GM13977 (cell line): Measurements from ENCODE around the gene DPH6.

ENCODE experiments used
- DNase-seq: peaks from one replicate; pipeline ENCODE4 v3.0.0; 2012; ENCODE audit warnings: low spot score
- in situ Hi-C: fragments of 300-500 bp; cut with MboI; formaldehyde crosslinking; loops from one replicate; pipeline ENCODE4 v1.12.0; 2022; ENCODE audit warnings: low sequenced_read_pairs, low pct_unique_long_range_greater_than_20kb, mixed read lengths, inconsistent platforms; ENCODE audit not compliant: unreplicated experiment
- TF ChIP-seq, protein P1 (sequence below): IDR thresholded peaks from 2 replicates; pipeline ENCODE4 v1.5.1; 2012; ENCODE audit warnings: mild to moderate bottlenecking, control low read depth; ENCODE audit not compliant: insufficient read depth; ENCODE audit errors: extremely low read depth, missing control alignments

Gene DPH6

DNA sequence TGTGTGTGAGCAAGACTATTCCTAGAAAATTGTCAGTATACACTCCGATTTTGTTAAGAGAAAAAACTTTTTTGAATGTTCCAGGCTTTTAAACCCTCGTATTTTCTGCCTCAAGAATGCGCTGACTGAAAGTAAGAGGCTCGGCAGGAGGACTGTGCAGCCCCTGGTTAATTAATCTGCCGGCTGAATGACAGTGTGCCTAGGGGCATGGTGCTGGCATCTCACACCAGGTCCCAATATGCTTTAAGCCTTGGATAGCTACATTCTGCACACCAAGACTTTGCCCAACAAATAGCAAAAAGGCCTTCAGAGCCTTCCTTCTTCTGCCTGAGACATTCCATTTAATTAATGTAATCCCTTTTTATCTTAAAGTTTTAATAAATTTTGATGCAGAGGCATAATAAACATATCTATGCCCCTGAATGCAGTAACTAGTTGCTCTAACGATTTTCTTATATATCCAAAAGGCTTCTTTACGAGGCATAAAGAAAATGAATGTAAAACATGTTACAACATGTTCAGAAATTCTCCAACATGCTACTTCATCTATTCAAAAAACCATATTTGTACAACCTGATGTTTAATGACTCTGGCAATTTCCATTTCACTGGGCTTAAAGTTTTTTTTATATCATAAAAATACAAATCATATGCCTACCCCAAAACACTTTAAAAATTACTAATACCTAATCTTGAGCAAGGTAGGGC, 37.9 kb downstream of the DPH6 start:
- TF ChIP-seq, protein P1, sequence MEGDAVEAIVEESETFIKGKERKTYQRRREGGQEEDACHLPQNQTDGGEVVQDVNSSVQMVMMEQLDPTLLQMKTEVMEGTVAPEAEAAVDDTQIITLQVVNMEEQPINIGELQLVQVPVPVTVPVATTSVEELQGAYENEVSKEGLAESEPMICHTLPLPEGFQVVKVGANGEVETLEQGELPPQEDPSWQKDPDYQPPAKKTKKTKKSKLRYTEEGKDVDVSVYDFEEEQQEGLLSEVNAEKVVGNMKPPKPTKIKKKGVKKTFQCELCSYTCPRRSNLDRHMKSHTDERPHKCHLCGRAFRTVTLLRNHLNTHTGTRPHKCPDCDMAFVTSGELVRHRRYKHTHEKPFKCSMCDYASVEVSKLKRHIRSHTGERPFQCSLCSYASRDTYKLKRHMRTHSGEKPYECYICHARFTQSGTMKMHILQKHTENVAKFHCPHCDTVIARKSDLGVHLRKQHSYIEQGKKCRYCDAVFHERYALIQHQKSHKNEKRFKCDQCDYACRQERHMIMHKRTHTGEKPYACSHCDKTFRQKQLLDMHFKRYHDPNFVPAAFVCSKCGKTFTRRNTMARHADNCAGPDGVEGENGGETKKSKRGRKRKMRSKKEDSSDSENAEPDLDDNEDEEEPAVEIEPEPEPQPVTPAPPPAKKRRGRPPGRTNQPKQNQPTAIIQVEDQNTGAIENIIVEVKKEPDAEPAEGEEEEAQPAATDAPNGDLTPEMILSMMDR: no peak
- DNase-seq: no peak
- in situ Hi-C loops: loop anchor here (25.0 kb wide), 1 partner anchor 1604 kb away; the partner anchor contains the start of gene MEIS2

DNA sequence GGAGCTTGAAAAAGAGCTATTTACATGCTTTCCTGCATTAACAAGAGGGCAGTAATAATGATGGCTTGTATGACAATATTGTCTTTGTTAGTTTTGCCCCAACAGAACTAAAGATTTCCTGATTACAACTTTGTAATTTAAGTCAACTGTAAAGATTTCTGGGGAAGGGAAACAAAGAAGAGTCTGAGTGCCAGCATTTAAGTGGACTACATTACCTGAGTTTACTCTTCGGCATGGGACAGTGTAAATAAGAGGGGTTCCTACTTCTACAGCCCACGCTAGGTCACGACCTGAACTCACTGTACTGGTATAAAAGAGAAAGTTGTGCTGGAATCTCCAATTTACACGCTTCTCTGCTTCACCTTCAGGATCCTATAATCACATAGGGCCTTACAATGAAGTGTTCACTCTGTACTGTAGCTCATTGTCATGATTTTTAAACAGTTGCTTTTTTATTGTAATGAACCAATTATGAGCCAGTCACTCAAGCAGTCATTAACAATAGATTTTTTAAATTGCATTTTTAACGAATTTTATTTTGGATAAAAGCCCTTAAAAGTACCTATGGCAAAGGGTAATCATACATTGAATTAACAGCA, 39.6 kb downstream of the DPH6 start:
- no peak for DNase-seq
- in situ Hi-C loops: loop anchor here (25.0 kb wide), 1 partner anchor 1606 kb away; the partner anchor contains the start of gene MEIS2
- TF ChIP-seq, protein P1: no peak

DNA sequence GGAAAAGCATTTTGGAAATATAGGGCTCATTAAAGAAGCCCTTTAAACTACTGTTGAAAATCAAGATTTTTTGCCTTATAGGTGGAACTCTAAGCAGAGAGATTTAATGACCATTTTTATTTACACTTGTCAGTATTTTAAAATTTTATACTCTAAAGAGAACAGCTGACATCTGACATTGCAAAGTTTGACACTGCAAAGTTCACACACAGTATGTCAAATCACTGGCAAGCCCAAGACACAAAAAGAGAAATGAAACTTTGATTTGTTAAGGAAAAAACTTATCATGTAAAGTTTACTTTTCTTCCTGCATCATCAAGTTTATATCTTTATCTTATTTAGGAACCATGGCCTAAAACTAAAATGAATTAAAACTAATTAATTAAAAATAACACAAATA, 40.2 kb downstream of the DPH6 start:
- TF ChIP-seq, protein P1: no peak
- in situ Hi-C loops: loop anchor here (25.0 kb wide), 1 partner anchor 1606 kb away; the partner anchor contains the start of gene MEIS2
- DNase-seq: no peak

DNA sequence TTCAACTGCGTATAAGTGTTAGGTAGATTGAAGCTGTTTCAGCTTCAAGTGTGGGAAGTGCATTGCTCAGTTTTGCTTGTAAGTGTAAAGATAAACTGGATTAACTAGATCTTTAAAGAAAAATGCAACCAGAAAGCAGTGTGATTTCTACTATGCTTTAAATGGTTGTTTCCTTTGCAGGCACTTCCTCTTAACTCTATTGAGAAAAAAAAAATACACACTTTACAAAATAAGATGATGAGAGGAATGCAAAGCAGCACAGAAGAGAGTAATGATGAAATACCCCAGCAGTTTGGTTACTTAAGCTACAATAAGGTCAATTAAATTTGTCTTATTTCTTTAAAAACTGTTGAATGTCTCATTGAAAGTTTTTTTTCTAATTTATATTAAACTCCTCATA, 40.8 kb downstream of the DPH6 start:
- TF ChIP-seq, protein P1: no peak
- no peak for DNase-seq
- in situ Hi-C loops: loop anchor here (25.0 kb wide), 1 partner anchor 1607 kb away; the partner anchor contains the start of gene MEIS2

DNA sequence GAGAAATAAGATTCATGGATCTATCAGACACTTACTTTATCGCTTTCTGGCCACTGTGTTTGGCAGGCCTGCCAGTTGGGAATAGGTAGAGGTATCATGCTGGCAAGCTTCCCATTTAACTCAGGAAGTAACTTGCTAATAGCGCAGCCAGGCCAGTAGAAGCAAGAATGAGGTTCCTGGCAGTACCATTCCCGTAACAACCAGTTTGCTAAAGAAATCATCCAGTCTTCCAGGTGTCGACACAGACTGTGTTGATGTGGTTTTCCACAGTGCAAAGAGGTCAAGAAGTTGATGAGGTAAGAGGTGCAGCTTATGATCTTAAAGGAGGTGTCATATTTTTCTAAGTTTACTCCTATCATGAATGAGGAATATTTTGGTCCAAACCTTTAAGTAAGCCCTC, 46.2 kb downstream of the DPH6 start:
- no peak for DNase-seq
- TF ChIP-seq, protein P1: no peak
- in situ Hi-C loops: loop anchor here (25.0 kb wide), 1 partner anchor 1613 kb away; the partner anchor contains the start of gene MEIS2

DNA sequence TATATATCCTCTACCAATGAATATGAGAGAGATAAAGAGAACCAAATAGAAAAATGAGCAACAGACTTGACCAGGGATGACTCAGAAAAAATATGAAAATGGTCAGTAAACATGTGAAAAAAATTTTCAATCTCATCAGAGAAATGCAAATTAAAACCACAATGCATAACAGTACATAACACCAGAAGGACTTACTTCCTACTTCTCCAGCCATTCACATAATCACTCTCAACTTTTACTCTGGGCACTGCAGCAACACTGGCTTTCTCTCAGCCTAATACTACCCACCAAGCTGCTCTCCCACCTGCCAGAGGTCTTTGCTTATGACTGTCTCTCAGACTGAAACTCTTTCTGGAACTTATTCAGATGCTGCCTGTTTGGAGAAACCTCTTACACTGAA, 49.4 kb downstream of the DPH6 start:
- in situ Hi-C loops: no loop called here
- peak; percentile 7 for DNase-seq
- TF ChIP-seq, protein P1: no peak
